Naive thymus-derived CD8-positive, alpha-beta T cell (primary cell): ENCODE data around the gene CATSPERE. TPM values are rescaled to one million over a fixed set of nuclear protein-coding genes. Genes with fewer than 3 reads are reported as not detected.

Experiments used
- ATAC-seq, 2 donors: fragments of 150-1000 bp; cut with Tn5 transposase in 1 of 2; sonication (Bioruptor Pico), chemical (Tn5 transposase) in 1 of 2; 1 replicate in 1 of 2; 2 replicates in 1 of 2; pipeline ENCODE4 v1.10.0; 2021; ENCODE audit warnings: mild to moderate bottlenecking in 2 of 2, moderate library complexity in 2 of 2
- POLR2A ChIA-PET: fragments of 350-600 bp; sonication (Branson Sonifier 250); formaldehyde crosslinking; loops from one replicate; lab custom pipeline; 2021; ENCODE audit warnings: antibody characterized with exemption; lab: Charles Lee
- DNase-seq, 10 donors: peaks; one replicate each; pipeline versions ENCODE4 v3.0.0 to v3.0.0-alpha.2; 2020 to 2022
- H3K27ac Mint-ChIP-seq, 10 donors: one replicate each; pipeline ENCODE4 v1.8.0; 2020 to 2022; ENCODE audit warnings: mild to moderate bottlenecking in 10 of 10, mixed read lengths in 10 of 10, moderate library complexity in 4 of 10, inconsistent platforms in 1 of 10
- H3K27me3 Mint-ChIP-seq, 5 donors: one replicate each; pipeline ENCODE4 v1.8.0; 2021 to 2022; ENCODE audit warnings: mixed read lengths in 5 of 5
- H3K36me3 Mint-ChIP-seq, 3 donors: one replicate each; pipeline ENCODE4 v1.8.0; 2020 to 2022; ENCODE audit warnings: mixed read lengths in 3 of 3, mild to moderate bottlenecking in 2 of 3, inconsistent platforms in 1 of 3
- H3K4me1 Mint-ChIP-seq, 4 donors: one replicate each; pipeline ENCODE4 v1.8.0; 2021 to 2022; ENCODE audit warnings: mixed read lengths in 4 of 4
- H3K4me3 Mint-ChIP-seq, 10 donors: one replicate each; pipeline ENCODE4 v1.8.0; 2020 to 2022; ENCODE audit warnings: mild to moderate bottlenecking in 10 of 10, mixed read lengths in 10 of 10, moderate library complexity in 6 of 10, inconsistent platforms in 1 of 10
- H3K9me3 Mint-ChIP-seq, 9 donors: one replicate each; pipeline ENCODE4 v1.8.0; 2020 to 2022; ENCODE audit warnings: mixed read lengths in 9 of 9, mild to moderate bottlenecking in 3 of 9, inconsistent platforms in 1 of 9, moderate library complexity in 1 of 9
- polyA plus RNA-seq, 3 donors: library from polyadenylated mRNA; unstranded; fragments of 300-500 nt; fragmentation: Illumina TruSeq; gene quantifications; one replicate each; pipeline ENCODE4 v1.2.3, GENCODE V29; 2021
- total RNA-seq, 8 experiments: library from RNA in 2 of 8; stranded (reverse) in 2 of 8; gene quantifications; one replicate each; pipeline ENCODE4 v1.2.3 and lab custom pipeline; 2021 to 2026

CATSPERE gene
- total and polyA plus RNA-seq, 5 experiments from 2014 or later: 0.22 to 2.7 (median 1.2) TPM

DNA sequence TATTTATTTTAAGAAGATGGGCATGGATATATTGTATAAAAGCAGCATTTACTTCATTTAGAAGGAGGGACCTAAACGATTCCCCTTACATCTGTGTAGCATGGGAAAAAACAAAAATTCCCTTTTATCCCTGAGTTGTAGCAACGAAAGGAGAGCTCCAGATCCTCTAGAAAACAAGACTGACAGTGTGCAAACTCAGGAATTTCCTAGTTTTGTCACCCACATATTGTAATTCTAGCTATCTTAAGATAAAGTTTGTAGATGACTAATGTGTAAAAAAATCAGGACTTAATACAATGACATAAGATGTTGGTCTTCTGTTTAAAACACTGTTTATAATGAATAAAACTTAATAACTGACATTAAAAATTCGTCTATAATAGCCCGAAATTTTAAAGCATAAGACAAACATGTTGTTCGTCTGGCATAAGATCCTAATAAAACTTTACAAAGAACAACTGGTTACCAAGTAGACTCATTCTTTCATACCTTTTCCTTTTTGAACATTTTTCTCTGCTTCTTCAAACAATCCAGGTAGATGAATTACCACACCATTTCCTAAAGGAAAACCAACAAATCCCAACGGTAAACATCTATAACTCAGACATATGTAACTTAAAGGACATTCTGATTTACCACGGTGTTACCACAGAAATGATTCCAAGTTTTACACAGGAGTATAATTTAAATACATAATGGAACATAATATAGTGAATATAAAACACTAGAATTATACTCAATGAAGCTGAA, 24.6 kb upstream of the CATSPERE start:
- POLR2A ChIA-PET: no interaction called here
- peaks cover 0 to 58% (median 13%) of the 10 kb centered on the region in 3 donors for H3K36me3 Mint-ChIP-seq

DNA sequence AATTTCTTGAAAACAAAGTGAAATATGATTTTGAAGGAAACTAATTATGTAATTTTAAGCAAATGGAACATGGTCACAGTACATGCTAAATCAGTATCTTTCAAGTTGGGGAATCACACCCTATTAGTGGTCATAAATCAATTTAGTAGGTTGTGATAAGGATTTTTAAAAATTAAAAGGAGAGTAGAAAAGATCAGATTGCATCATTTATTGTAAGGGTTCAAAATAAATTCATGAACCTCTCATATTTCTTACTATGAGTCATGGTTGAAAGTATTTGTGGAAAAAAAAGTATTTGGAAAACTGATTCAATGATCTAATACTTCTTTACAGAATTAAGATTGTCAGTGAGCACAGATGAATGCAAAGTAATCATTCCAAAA, 24.0 kb upstream of the CATSPERE start:
- POLR2A ChIA-PET: no interaction called here
- no peak for DNase-seq
- Mint-ChIP-seq H3K4me1 (peaks cover 6 to 40% (median 34%) of the 10 kb centered on the region in 4 donors), H3K4me3 (no peak overlapping the region), H3K36me3 (peaks cover 0 to 53% (median 13%) of the 10 kb centered on the region in 3 donors), H3K9me3 (no peaks in the 10 kb centered on the region), H3K27me3 (no peaks in the 10 kb centered on the region), H3K27ac (no peak overlapping the region)
- ATAC-seq: no peak

More for the DNA sequence above, 24.6 kb upstream of the CATSPERE start:
- H3K27ac Mint-ChIP-seq: peak overlapping the region in 1 of 10 donors; percentile 13
- no peak for DNase-seq
- peaks cover 6 to 39% (median 33%) of the 10 kb centered on the region in 4 donors for H3K4me1 Mint-ChIP-seq
- H3K4me3 Mint-ChIP-seq: no peak overlapping the region
- no peaks in the 10 kb centered on the region for H3K27me3 Mint-ChIP-seq
- ATAC-seq: no peak
- H3K9me3 Mint-ChIP-seq: no peaks in the 10 kb centered on the region

DNA sequence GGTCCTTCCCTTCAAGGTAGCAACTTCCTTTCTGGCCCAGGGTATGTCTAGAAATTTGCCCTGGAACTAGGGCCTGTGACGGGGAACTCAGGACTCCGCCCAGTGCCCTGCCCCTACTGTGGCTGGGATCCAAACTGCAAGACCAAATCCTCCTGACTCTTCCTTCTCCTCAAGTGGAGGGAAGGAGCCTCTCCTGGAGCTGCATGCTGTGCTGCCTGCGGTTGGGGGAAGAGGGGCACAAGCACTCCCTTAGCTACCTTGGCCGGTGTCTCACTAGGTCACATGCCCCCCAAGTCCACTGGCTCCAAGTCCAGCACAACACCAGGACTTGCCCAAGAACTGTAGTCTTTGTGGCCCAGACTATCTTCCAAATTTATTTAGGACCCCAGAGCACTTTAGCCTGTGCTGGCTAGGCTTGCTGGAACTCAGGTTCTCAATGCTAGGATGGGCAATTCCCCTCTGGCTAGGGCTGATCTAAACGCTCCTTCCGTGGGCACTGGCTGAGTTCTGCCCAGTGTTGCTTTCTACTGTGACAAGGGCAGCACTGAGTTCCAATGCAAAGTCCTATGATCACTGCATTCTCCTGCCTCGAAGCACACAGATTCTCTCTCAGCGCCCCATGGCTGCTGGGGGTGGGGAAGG, 21.6 kb upstream of the CATSPERE start:
- POLR2A ChIA-PET: no interaction called here
- ATAC-seq: no peak

DNA sequence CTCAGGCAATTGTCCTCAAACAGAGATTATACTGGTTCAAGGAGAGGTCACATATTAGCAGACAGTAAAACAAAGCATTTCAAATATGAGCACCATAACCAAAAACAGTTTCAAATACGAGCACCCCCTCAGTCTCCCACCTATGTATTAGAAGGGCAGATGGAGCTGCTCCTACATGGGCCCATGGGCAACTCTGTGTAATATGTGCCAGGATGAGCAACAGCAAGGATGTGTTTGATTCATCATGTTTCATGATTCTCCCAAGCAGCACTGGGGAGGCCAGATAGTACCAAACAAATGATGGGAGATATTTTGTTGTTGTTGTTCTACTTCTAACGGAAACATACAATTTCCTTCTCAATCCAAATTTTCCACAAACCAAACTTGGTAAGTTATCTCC, 18.2 kb upstream of the CATSPERE start:
- no peaks in the 10 kb centered on the region for H3K27me3 Mint-ChIP-seq
- H3K9me3 Mint-ChIP-seq: no peaks in the 10 kb centered on the region
- H3K4me3 Mint-ChIP-seq: no peak overlapping the region
- H3K27ac Mint-ChIP-seq: peak overlapping the region in 1 of 10 donors; percentile 10
- ATAC-seq (no peak), DNase-seq (no peak)
- H3K4me1 Mint-ChIP-seq: peaks cover 20 to 74% (median 64%) of the 10 kb centered on the region in 4 donors
- peaks cover 0 to 30% (median 5%) of the 10 kb centered on the region in 3 donors for H3K36me3 Mint-ChIP-seq
- POLR2A ChIA-PET: interaction anchor here (0.6 kb wide), 1 partner anchor 13 kb away, joined by 3 read pairs; no protein-coding TSS in a partner anchor

More for the DNA sequence above, 21.6 kb upstream of the CATSPERE start:
- H3K27ac Mint-ChIP-seq: peak overlapping the region in 4 of 10 donors; percentile 12 to 59 (median 24)
- peaks cover 7 to 57% (median 44%) of the 10 kb centered on the region in 4 donors for H3K4me1 Mint-ChIP-seq
- H3K27me3 Mint-ChIP-seq: no peaks in the 10 kb centered on the region
- DNase-seq: no peak
- H3K4me3 Mint-ChIP-seq: peak overlapping the region in 1 of 10 donors; percentile 10
- H3K9me3 Mint-ChIP-seq: no peaks in the 10 kb centered on the region
- H3K36me3 Mint-ChIP-seq: peaks cover 0 to 40% (median 10%) of the 10 kb centered on the region in 3 donors

DNA sequence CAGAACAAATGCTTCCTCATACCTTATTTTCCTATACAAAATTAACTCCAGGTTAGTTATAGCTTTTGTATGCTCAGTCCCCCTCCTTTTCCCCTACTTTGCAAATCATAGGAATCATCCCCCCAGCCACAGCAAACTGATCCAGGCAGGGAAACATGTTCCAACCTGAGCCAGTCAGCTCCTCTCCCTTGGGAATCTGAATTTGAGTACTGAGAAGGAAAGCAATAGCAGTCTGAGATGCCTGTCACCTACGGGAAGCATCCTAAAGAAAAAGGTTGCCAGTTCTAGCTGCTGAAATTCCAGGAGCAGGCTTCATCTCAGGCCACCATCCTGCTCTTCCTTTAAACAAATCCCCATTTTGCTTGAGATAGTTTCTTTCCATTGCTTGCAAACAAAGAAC, 16.2 kb upstream of the CATSPERE start:
- DNase-seq (no peak), ATAC-seq (no peak)
- Mint-ChIP-seq H3K4me1 (peaks cover 25 to 74% (median 63%) of the 10 kb centered on the region in 4 donors), H3K36me3 (peaks cover 0 to 30% (median 5%) of the 10 kb centered on the region in 3 donors), H3K9me3 (no peaks in the 10 kb centered on the region), H3K4me3 (peak overlapping the region in 7 of 10 donors; percentile 5 to 63 (median 34)), H3K27ac (peak overlapping the region in 5 of 10 donors; percentile 15 to 64 (median 27)), H3K27me3 (no peaks in the 10 kb centered on the region)
- POLR2A ChIA-PET: no interaction called here

DNA sequence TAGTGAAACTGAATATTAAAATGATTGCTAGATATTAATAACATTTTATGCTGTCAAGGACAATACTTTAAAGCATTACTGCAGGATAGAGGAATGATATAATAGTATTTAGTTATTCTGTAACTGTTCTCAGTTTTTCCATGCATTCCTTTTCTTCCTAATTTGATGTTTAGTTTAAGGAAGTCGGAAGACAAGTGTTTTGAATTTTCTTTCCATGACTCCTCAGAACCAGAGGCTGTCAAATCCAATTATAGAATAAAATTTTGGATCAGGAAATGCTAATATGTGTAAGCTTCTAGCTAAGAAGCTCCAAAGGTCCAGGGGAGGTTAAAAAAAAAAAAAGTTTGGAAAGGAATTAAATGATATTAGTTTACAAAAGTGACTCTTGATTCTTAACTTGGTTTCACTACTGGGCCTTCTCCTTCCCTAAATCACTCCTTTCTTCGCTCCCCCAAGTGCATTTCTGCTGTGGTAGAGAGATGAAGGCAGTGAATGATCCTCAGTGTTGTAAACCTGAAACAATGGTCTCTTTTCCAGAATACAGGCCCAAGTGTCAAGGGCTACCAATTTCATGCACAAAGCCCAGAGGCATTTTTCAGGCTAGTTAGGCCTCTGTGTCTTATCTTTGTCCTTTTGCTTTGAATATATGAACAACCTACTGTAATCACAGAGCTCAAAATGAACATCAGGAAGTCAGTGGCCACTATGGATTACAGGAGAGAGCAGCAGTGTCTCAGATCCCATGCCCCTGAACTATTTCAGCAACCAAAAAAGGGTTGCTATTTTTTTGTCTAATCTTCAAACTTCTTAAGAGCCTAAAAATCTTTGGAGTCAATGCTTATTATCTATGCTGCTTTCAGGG, 15.5 kb upstream of the CATSPERE start:
- POLR2A ChIA-PET: interaction anchor here (1.0 kb wide), 1 partner anchor 16 kb away, joined by 3 read pairs; the partner anchor contains the start of gene CATSPERE

DNA sequence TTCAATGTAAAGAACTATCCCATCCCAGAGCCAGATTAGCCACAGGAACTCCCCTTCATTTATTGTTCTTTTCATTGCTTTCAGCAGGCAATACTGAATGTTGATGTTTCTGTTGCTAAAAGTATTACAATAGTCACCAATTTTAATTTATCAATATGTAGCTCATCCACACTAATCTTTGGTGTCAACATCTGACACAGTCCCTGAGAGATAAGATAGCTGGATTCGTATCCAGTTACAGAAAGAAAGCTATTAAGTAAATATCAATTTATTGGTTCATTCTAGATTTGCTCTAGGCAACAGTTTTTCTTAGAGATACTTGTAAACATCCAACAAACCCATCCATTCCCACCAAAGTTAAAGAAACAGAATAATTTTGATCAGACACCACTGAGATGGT, 14.0 kb upstream of the CATSPERE start:
- H3K9me3 Mint-ChIP-seq: peaks cover 0 to 3% (median 0%) of the 10 kb centered on the region in 9 donors
- peaks cover 0 to 24% (median 5%) of the 10 kb centered on the region in 3 donors for H3K36me3 Mint-ChIP-seq
- ATAC-seq (no peak), DNase-seq (no peak)
- POLR2A ChIA-PET: no interaction called here
- no peaks in the 10 kb centered on the region for H3K27me3 Mint-ChIP-seq
- H3K27ac Mint-ChIP-seq: peak overlapping the region in 7 of 10 donors; percentile 22 to 93 (median 63)
- H3K4me3 Mint-ChIP-seq: peak overlapping the region in 6 of 10 donors; percentile 11 to 66 (median 28)
- H3K4me1 Mint-ChIP-seq: peaks cover 35 to 78% (median 67%) of the 10 kb centered on the region in 4 donors

More for the DNA sequence above, 15.5 kb upstream of the CATSPERE start:
- DNase-seq (no peak), ATAC-seq (no peak)
- H3K4me3 Mint-ChIP-seq: peak overlapping the region in 8 of 10 donors; percentile 11 to 63 (median 49)
- H3K27ac Mint-ChIP-seq: peak overlapping the region in 9 of 10 donors; percentile 28 to 83 (median 60)
- H3K36me3 Mint-ChIP-seq: peaks cover 0 to 24% (median 5%) of the 10 kb centered on the region in 3 donors
- peaks cover 31 to 77% (median 65%) of the 10 kb centered on the region in 4 donors for H3K4me1 Mint-ChIP-seq
- no peaks in the 10 kb centered on the region for H3K27me3 Mint-ChIP-seq
- no peaks in the 10 kb centered on the region for H3K9me3 Mint-ChIP-seq

DNA sequence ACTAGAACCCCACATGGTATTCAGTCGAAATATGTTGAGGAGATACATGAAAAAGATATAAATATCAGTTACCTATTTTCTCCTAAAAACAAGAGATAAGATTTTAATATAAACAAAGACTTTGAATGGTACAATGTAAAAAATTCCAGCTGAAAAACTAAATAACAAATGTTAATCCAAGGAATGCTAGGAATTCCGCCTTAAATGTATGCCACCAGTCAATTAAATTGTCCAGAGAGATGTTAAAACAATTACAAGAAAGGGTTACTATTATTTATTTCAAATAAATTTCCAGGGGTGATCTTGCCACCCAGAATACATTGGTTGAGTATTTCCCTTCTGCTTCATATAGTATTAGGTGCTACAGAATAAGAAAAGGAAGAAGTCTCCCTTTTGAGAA, 13.5 kb upstream of the CATSPERE start:
- Mint-ChIP-seq H3K4me1 (peaks cover 38 to 76% (median 69%) of the 10 kb centered on the region in 4 donors), H3K36me3 (peaks cover 0 to 24% (median 5%) of the 10 kb centered on the region in 3 donors), H3K27ac (peak overlapping the region in 6 of 10 donors; percentile 22 to 93 (median 58)), H3K9me3 (peaks cover 0 to 9% (median 0%) of the 10 kb centered on the region in 9 donors), H3K4me3 (peak overlapping the region in 6 of 10 donors; percentile 8 to 66 (median 28)), H3K27me3 (no peaks in the 10 kb centered on the region)
- DNase-seq: no peak
- POLR2A ChIA-PET: interaction anchor here (0.8 kb wide), 1 partner anchor 522 kb away, joined by 3 read pairs; a partner anchor contains a TSS
- ATAC-seq: no peak

DNA sequence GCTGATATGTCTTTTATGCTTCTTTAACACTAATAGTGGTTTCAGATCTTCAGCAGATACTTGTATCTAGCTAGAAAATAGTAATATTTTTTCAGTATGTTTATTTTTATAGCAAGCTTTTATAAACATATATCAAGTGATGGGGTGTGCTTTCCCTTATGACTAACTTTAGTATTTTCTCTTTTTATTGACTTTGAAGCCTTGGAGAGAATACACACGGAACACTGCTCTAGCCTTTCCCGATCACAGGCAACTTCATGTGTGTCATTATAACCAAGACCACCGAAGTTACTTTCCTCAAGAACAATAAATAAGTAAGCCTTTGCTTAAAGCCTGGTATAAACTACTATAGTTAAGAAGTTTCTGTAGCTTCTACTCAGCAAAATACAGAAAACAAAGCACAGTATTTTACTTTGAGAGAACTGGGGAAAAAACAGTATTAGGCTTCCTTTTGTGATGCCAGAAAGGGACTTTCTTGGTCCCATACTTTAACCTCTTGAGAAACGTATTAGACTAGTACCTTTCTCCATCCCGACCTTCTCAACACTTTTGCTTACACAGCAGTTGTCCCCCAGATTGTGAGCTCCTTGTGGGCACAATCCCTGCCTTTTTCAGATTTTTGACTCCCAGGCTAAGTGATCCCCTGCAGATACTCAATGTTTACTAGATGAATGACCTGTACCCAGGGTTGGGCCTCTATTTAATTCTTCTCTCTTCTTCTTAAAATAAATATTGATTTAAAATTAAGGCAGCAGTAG, 12.6 kb upstream of the CATSPERE start:
- DNase-seq (no peak), ATAC-seq (no peak)
- peaks cover 37 to 68% (median 64%) of the 10 kb centered on the region in 4 donors for H3K4me1 Mint-ChIP-seq
- H3K4me3 Mint-ChIP-seq: peak overlapping the region in 8 of 10 donors; percentile 40 to 73 (median 50)
- peaks cover 0 to 10% (median 0%) of the 10 kb centered on the region in 9 donors for H3K9me3 Mint-ChIP-seq
- peak overlapping the region in 6 of 10 donors; percentile 15 to 93 (median 58) for H3K27ac Mint-ChIP-seq
- H3K27me3 Mint-ChIP-seq: no peaks in the 10 kb centered on the region
- POLR2A ChIA-PET: interaction anchor here (0.8 to 1.8 kb wide), 3 partner anchors 13 to 521 kb away, joined by 3 to 7 read pairs (median 3); partner anchors contain the start of gene CATSPERE
- H3K36me3 Mint-ChIP-seq: peaks cover 0 to 24% (median 5%) of the 10 kb centered on the region in 3 donors

DNA sequence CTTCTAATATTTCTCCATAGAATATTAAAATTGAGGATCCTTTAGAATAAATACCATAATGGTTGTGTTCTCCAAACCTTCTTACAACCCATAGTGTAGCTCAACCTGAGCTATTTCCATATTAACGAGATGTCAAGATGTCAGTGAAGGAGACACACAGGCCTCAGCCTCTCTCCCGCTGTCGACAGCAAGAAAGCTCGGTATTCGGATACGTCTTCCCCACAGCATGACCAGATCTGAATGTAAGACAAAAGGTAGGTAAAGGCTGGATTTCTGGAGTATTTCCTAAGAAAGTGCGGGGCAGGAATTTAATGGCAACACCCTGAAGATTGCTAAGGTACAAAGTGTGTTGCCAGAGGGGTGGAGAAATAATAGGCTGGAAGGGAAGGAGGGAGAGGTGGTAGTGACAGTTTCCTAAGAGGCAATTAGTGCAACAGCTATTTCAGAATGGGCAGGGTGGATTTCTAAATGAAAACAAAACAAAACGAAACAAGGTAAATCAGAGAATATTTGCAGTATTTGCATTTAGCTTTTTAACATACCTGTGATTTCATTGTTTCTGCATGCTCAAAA, 11.1 kb upstream of the CATSPERE start:
- peaks cover 0 to 10% (median 0%) of the 10 kb centered on the region in 9 donors for H3K9me3 Mint-ChIP-seq
- POLR2A ChIA-PET: interaction anchor here (0.6 to 2.7 kb wide), 7 partner anchors 9 to 1152 kb away, joined by 3 to 20 read pairs (median 8); partner anchors contain the start of genes CATSPERE, COX20 and HNRNPU
- DNase-seq (no peak), ATAC-seq (no peak)
- peaks cover 0 to 21% (median 2%) of the 10 kb centered on the region in 3 donors for H3K36me3 Mint-ChIP-seq
- H3K27me3 Mint-ChIP-seq: no peaks in the 10 kb centered on the region
- H3K4me3 Mint-ChIP-seq: peak overlapping the region; percentile 81 to 99 (median 92)
- peaks cover 33 to 61% (median 58%) of the 10 kb centered on the region in 4 donors for H3K4me1 Mint-ChIP-seq
- peak overlapping the region; percentile 93 to 99 (median 98) for H3K27ac Mint-ChIP-seq
